Endodermal cell (in vitro differentiated cells): ENCODE data around the gene CCDC27. TPM values are rescaled to one million over a fixed set of nuclear protein-coding genes. Genes with fewer than 3 reads are reported as not detected.

Experiments
- DNase-seq: peaks from one replicate; pipeline ENCODE4 v3.0.0-alpha.2; 2017
- H3K27ac ChIP-seq: 2 replicates; pipeline ENCODE4 v1.5.1; 2013; ENCODE audit warnings: mild to moderate bottlenecking, low read depth, low read length, moderate library complexity
- H3K27me3 ChIP-seq: 2 replicates; pipeline ENCODE4 v1.6.1; 2013; ENCODE audit warnings: mild to moderate bottlenecking, low read length, moderate library complexity; ENCODE audit not compliant: insufficient read depth, control insufficient read depth, poor library complexity, severe bottlenecking
- H3K36me3 ChIP-seq: 2 replicates; pipeline ENCODE4 v1.7.0; 2013; ENCODE audit warnings: mild to moderate bottlenecking, low read length, moderate library complexity; ENCODE audit not compliant: control insufficient read depth, insufficient read depth
- H3K4me1 ChIP-seq: one replicate; pipeline ENCODE4 v1.7.0; 2013; ENCODE audit warnings: low read length; ENCODE audit not compliant: control insufficient read depth, insufficient read depth
- H3K4me3 ChIP-seq: 2 replicates; pipeline ENCODE4 v1.5.1; 2013; ENCODE audit warnings: mild to moderate bottlenecking, low read length, moderate library complexity
- H3K9ac ChIP-seq: 2 replicates; pipeline ENCODE4 v1.6.1; 2013; ENCODE audit warnings: mild to moderate bottlenecking, low read length, moderate library complexity; ENCODE audit not compliant: poor library complexity, severe bottlenecking; ENCODE audit errors: extremely low read depth
- H3K9me3 ChIP-seq: 2 replicates; pipeline ENCODE4 v1.6.1; 2013; ENCODE audit warnings: mild to moderate bottlenecking, low read length, moderate library complexity; ENCODE audit not compliant: control insufficient read depth
- H3K27ac Mint-ChIP-seq: 2 replicates; pipeline ENCODE4 v1.8.0; 2020; ENCODE audit warnings: mixed read lengths
- H3K27me3 Mint-ChIP-seq: 2 replicates; pipeline ENCODE4 v1.8.0; 2021; ENCODE audit warnings: mild to moderate bottlenecking, mixed read lengths; ENCODE audit not compliant: insufficient read depth
- H3K36me3 Mint-ChIP-seq: 2 replicates; pipeline ENCODE4 v1.8.0; 2020; ENCODE audit warnings: low read depth, mixed read lengths
- H3K4me1 Mint-ChIP-seq: 2 replicates; pipeline ENCODE4 v1.8.0; 2020; ENCODE audit warnings: mixed read lengths
- H3K4me3 Mint-ChIP-seq: 2 replicates; pipeline ENCODE4 v1.8.0; 2020; ENCODE audit warnings: mild to moderate bottlenecking, moderate library complexity, mixed read lengths
- H3K9me3 Mint-ChIP-seq: 2 replicates; pipeline ENCODE4 v1.8.0; 2020; ENCODE audit warnings: mild to moderate bottlenecking, mixed read lengths
- WGBS, 2 experiments: methylation state at CpG; one replicate each; pipeline versions ENCODE4 v1.1.5 to v1.1.7; 2013; ENCODE audit warnings: missing lambda C conversion rate in 2 of 2, mixed read lengths in 1 of 2; ENCODE audit not compliant: insufficient coverage in 1 of 2, insufficient read length in 1 of 2; 5-methylcytosine and 5-hydroxymethylcytosine counted together
- total RNA-seq, 2 donors: library from RNA; stranded (reverse); fragmentation: NEBNext Ultra II Directional in 1 of 2; extraction: Animal tissue kit (Norgen Biotek cat#: 25700) in 1 of 2; gene quantifications; 2 replicates in 1 of 2; 3 replicates in 1 of 2; pipeline ENCODE4 v1.2.1, GENCODE V29; 2021
- TF ChIP-seq, protein P1 (sequence below): fragments of 200-600 bp; sonication (generic); conservative IDR thresholded peaks from 2 replicates; pipeline ENCODE4 v1.5.0; 2021; ENCODE audit warnings: antibody characterized with exemption, mild to moderate bottlenecking

Gene CCDC27
- total RNA-seq, 2 donors from 2014 or later: not detected

DNA sequence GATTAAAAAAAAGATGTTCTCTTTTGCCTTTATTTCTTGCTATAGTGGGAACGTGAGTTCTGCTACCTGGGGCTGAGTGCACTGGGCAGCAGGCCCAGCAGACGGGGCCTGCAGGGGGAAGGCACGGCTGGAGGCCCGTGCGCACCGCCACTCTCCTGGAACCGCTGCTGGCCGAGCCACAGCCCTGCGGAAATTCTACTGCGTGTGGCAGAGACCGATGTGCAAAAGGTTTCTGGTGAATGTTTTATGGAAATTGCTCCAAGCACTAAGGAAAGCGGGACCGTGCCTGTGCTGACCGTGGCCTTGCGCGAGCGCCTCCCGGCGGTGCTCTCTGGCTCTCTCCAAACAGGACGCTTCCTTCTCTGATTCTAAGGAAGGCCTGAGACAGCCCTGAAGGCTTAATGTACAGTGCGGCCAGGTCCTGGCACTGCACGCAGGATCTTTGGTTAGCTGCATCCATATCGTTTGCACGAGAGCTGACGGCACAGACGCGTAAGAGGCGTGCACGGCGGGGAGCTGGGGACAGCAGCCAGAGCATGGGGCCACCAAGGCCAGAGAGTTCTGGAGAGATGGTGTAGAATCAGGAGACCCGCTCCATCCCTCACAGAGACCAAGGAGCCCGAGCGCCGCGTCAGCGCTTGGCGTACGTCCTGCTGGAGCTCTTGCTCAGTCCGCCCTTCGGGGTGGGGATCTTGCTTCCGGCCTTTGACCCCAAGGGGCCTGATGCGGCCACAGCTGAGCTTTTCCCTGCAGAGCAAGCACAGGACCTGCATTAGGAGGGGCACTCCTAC lies 62.7 kb downstream of the CCDC27 start:
- Mint-ChIP-seq H3K27me3 (no peaks in the 10 kb centered on the region), H3K9me3 (peaks cover 8% of the 10 kb centered on the region), H3K27ac (no peak overlapping the region), H3K36me3 (peaks cover 26% of the 10 kb centered on the region), H3K4me1 (no peaks in the 10 kb centered on the region), H3K4me3 (no peak overlapping the region)
- no peak for DNase-seq
- Histone ChIP-seq H3K27me3 (no peaks in the 10 kb centered on the region), H3K27ac (no peak overlapping the region), H3K9me3 (no peaks in the 10 kb centered on the region), H3K4me1 (no peaks in the 10 kb centered on the region), H3K4me3 (no peak overlapping the region), H3K36me3 (peaks cover 5% of the 10 kb centered on the region), H3K9ac (no peak overlapping the region)
- WGBS, 2 experiments: 94 to 95% methylated on average over 34 to 42 of the region's 42 CpGs
- TF ChIP-seq, protein P1, sequence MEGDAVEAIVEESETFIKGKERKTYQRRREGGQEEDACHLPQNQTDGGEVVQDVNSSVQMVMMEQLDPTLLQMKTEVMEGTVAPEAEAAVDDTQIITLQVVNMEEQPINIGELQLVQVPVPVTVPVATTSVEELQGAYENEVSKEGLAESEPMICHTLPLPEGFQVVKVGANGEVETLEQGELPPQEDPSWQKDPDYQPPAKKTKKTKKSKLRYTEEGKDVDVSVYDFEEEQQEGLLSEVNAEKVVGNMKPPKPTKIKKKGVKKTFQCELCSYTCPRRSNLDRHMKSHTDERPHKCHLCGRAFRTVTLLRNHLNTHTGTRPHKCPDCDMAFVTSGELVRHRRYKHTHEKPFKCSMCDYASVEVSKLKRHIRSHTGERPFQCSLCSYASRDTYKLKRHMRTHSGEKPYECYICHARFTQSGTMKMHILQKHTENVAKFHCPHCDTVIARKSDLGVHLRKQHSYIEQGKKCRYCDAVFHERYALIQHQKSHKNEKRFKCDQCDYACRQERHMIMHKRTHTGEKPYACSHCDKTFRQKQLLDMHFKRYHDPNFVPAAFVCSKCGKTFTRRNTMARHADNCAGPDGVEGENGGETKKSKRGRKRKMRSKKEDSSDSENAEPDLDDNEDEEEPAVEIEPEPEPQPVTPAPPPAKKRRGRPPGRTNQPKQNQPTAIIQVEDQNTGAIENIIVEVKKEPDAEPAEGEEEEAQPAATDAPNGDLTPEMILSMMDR: no peak

DNA sequence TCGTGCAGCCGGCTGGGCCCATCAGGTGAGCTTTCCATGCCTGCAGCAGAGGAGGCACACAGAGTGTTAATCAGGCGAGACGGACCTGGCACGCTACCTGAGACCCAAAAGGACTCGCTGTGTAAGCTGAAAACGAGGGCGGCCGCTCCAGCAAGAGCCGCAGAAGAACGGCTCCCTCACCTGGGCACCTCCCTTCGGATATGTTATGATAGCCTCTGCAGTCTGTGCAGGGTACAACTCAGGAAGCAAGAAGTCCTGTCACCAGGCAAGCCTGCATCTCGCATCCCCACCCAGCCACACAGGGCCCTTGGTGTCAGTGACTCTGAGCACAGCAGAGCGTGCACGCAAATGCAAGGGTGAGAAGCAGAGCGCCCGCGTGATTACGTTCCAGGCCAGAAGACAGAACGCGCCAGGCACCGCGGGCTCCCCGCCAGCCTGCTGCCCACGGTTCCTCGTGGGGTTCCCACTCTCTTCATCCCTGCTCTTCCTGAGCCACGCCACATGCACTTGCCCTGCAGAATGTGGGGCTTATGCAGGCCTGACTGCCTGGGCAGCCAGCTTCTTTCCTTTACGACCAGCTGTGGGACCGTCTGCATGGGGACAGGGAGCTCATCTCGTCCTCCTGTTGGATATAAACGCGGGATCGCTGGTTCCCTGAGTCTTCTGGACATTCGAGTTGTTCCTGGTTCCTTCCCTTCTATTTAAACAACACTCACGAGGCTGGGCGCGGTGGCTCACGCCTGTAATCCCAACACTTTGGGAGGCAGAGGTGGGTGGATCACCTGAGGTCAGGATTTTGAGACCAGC lies 64.3 kb downstream of the CCDC27 start:
- peaks cover 37% of the 10 kb centered on the region for H3K36me3 Mint-ChIP-seq
- TF ChIP-seq, protein P1: no peak
- no peak overlapping the region for H3K27ac Mint-ChIP-seq
- no peaks in the 10 kb centered on the region for H3K4me1 Mint-ChIP-seq
- H3K4me3 Mint-ChIP-seq: no peak overlapping the region
- H3K9me3 Mint-ChIP-seq: peaks cover under 1% of the 10 kb centered on the region
- Histone ChIP-seq H3K36me3 (peaks cover 6% of the 10 kb centered on the region), H3K27me3 (no peaks in the 10 kb centered on the region), H3K9ac (no peak overlapping the region), H3K9me3 (no peaks in the 10 kb centered on the region), H3K4me3 (no peak overlapping the region), H3K4me1 (no peaks in the 10 kb centered on the region), H3K27ac (no peak overlapping the region)
- 94% methylated on average over 31 to 38 of the region's 38 CpGs for WGBS, 2 experiments
- H3K27me3 Mint-ChIP-seq: no peaks in the 10 kb centered on the region
- DNase-seq: no peak

DNA sequence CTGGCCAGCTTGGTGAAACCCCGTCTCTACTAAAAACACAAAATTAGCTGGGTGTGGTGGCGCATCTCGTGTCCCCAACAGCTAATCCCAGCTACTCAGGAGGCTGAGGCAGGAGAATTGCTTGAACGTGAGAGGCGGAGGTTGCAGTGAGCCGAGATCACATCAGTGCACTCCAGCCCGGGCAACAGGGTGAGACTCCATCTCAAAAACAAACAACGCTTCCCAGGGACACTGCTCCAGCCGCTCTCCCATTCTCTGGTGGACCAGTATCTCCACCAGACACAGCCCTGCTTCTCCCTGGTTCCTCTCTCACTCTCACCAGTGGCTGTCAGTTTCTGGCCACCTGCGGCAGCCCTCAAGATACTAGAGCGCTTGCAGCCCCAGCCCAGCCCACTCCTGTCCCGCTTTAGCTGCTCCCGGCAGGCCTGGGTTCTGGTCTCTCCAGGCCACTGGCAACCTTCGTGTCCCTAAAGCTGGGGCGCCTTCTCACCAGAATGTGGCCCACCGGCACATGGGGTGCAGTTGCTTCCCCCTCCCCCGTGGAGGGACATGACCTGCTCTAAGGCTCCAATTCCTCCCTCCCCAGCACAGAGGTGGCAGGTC lies 65.0 kb downstream of the CCDC27 start:
- Histone ChIP-seq H3K27me3 (no peaks in the 10 kb centered on the region), H3K4me1 (no peaks in the 10 kb centered on the region), H3K9ac (no peak overlapping the region), H3K36me3 (peaks cover 13% of the 10 kb centered on the region), H3K9me3 (no peaks in the 10 kb centered on the region), H3K27ac (no peak overlapping the region), H3K4me3 (no peak overlapping the region)
- Mint-ChIP-seq H3K9me3 (no peaks in the 10 kb centered on the region), H3K4me3 (no peak overlapping the region), H3K4me1 (no peaks in the 10 kb centered on the region), H3K27ac (no peak overlapping the region), H3K27me3 (no peaks in the 10 kb centered on the region), H3K36me3 (peaks cover 44% of the 10 kb centered on the region)
- WGBS, 2 experiments: 89 to 95% methylated on average over 8 to 17 of the region's 17 CpGs
- no peak for DNase-seq
- TF ChIP-seq, protein P1: no peak
